Mesenchymal stem cell (in vitro differentiated cells and primary cell): ENCODE measurements around the gene CCNDBP1.
"Not testable (repeated sequence)": the region's sequence is repeated elsewhere in the genome, so short reads cannot be mapped to it uniquely, and the experiment has no call there.

ENCODE experiments used
- DNase-seq: peaks from one replicate; pipeline ENCODE4 v3.0.0-alpha.2; 2013
- H2AFZ ChIP-seq: one replicate; pipeline ENCODE4 v1.6.1; 2013; ENCODE audit warnings: low read depth, mild to moderate bottlenecking, control low read depth, inconsistent platforms, low read length, moderate library complexity
- H2AK5ac ChIP-seq: 2 replicates; pipeline ENCODE4 v1.6.1; 2013; ENCODE audit warnings: low read length, moderate library complexity, mild to moderate bottlenecking, inconsistent platforms; ENCODE audit not compliant: severe bottlenecking
- H2BK120ac ChIP-seq: one replicate; pipeline ENCODE4 v1.6.1; 2013; ENCODE audit warnings: low read depth, mild to moderate bottlenecking, inconsistent platforms, low read length, moderate library complexity
- H2BK12ac ChIP-seq, 2 experiments: one replicate each; pipeline ENCODE4 v1.6.1; 2013; ENCODE audit warnings: inconsistent platforms in 2 of 2, low read length in 2 of 2, mild to moderate bottlenecking in 2 of 2, moderate library complexity in 2 of 2, control low read depth in 1 of 2
- H2BK15ac ChIP-seq: one replicate; pipeline ENCODE4 v1.6.1; 2013; ENCODE audit warnings: mild to moderate bottlenecking, low read depth, inconsistent platforms; ENCODE audit not compliant: poor library complexity, severe bottlenecking
- H2BK5ac ChIP-seq: 2 replicates; pipeline ENCODE4 v1.6.1; 2013; ENCODE audit warnings: low read depth, mild to moderate bottlenecking, low read length, control low read depth, inconsistent platforms; ENCODE audit not compliant: poor library complexity, severe bottlenecking
- H3K14ac ChIP-seq, 2 experiments: one replicate each; pipeline ENCODE4 v1.6.1; 2013; ENCODE audit warnings: inconsistent platforms in 2 of 2, low read length in 2 of 2, control low read depth in 1 of 2, mild to moderate bottlenecking in 1 of 2, moderate library complexity in 1 of 2
- H3K18ac ChIP-seq, 2 experiments: one replicate each; pipeline ENCODE4 v1.6.1; 2013; ENCODE audit warnings: inconsistent platforms in 2 of 2, low read length in 2 of 2, control low read depth in 1 of 2, low read depth in 1 of 2, mild to moderate bottlenecking in 1 of 2
- H3K23ac ChIP-seq, 2 experiments: one replicate each; pipeline ENCODE4 v1.6.1; 2013; ENCODE audit warnings: inconsistent platforms in 2 of 2, low read length in 2 of 2, mild to moderate bottlenecking in 2 of 2, moderate library complexity in 2 of 2, control low read depth in 1 of 2
- H3K27ac ChIP-seq: 2 replicates; pipeline ENCODE4 v1.5.1; 2013; ENCODE audit warnings: mild to moderate bottlenecking, moderate library complexity, low read length, control low read depth, inconsistent platforms; ENCODE audit not compliant: poor library complexity, severe bottlenecking
- H3K27me3 ChIP-seq, 2 experiments: 2 replicates each; pipeline versions ENCODE4 v1.6.1 to v1.7.0; 2013; ENCODE audit warnings: low read length in 2 of 2, mild to moderate bottlenecking in 2 of 2, moderate library complexity in 2 of 2, control low read depth in 1 of 2, inconsistent platforms in 1 of 2; ENCODE audit not compliant: control insufficient read depth in 1 of 2, insufficient read depth in 1 of 2
- H3K36me3 ChIP-seq, 2 experiments: 2 replicates each; pipeline versions ENCODE4 v1.6.1 to v1.7.0; 2013; ENCODE audit warnings: low read length in 2 of 2, control low read depth in 1 of 2, inconsistent platforms in 1 of 2, low read depth in 1 of 2, mild to moderate bottlenecking in 1 of 2; ENCODE audit not compliant: insufficient read depth in 2 of 2, control insufficient read depth in 1 of 2
- H3K4ac ChIP-seq, 2 experiments: one replicate each; pipeline ENCODE4 v1.6.1; 2013; ENCODE audit warnings: inconsistent platforms in 2 of 2, low read length in 2 of 2, mild to moderate bottlenecking in 2 of 2, moderate library complexity in 2 of 2, control low read depth in 1 of 2, low read depth in 1 of 2
- H3K4me1 ChIP-seq: 2 replicates; pipeline ENCODE4 v1.6.1; 2013; ENCODE audit warnings: low read depth, low read length, control low read depth; ENCODE audit not compliant: control insufficient read depth, insufficient read depth
- H3K4me2 ChIP-seq: 2 replicates; pipeline ENCODE4 v1.6.1; 2013; ENCODE audit warnings: low read length, mild to moderate bottlenecking, inconsistent platforms; ENCODE audit not compliant: poor library complexity, severe bottlenecking
- H3K4me3 ChIP-seq, 2 experiments: 2 replicates each; pipeline versions ENCODE4 v1.5.1 to v1.7.0; 2013; ENCODE audit warnings: low read length in 2 of 2, mild to moderate bottlenecking in 2 of 2, control low read depth in 1 of 2, low read depth in 1 of 2; ENCODE audit not compliant: insufficient read depth in 1 of 2
- H3K79me1 ChIP-seq: replicated peaks from 2 replicates; pipeline ENCODE4 v1.6.1; 2013; ENCODE audit warnings: mild to moderate bottlenecking, control low read depth, low read length, inconsistent platforms; ENCODE audit not compliant: poor library complexity, severe bottlenecking
- H3K9ac ChIP-seq: 2 replicates; pipeline ENCODE4 v1.7.0; 2013; ENCODE audit warnings: mild to moderate bottlenecking, low read length, moderate library complexity
- H3K9me3 ChIP-seq: 2 replicates; pipeline ENCODE4 v1.7.0; 2013; ENCODE audit warnings: mild to moderate bottlenecking, low read length; ENCODE audit not compliant: control insufficient read depth
- H4K8ac ChIP-seq: one replicate; pipeline ENCODE4 v1.6.1; 2013; ENCODE audit warnings: inconsistent platforms, mild to moderate bottlenecking, low read length, moderate library complexity
- H4K91ac ChIP-seq: one replicate; pipeline ENCODE4 v1.6.1; 2013; ENCODE audit warnings: mild to moderate bottlenecking, low read length, inconsistent platforms
- WGBS: methylation state at CpG from one replicate; pipeline ENCODE4 v1.1.7; 2013; ENCODE audit warnings: mixed read lengths; 5-methylcytosine and 5-hydroxymethylcytosine counted together

CCNDBP1 gene

GRCh38 chr15:43193710-43194109, 8.5 kb downstream of the CCNDBP1 start:
- H2AK5ac ChIP-seq: no peak overlapping the region
- no peak overlapping the region for H4K8ac ChIP-seq
- no peak overlapping the region for H3K23ac ChIP-seq
- WGBS: no CpG with 5 or more reads among the region's 2 CpGs
- no peak overlapping the region for H2AFZ ChIP-seq
- no peak overlapping the region for H4K91ac ChIP-seq
- no peak overlapping the region for H3K14ac ChIP-seq
- peaks cover 19 to 84% of the 10 kb centered on the region in 2 experiments for H3K36me3 ChIP-seq
- H3K9ac ChIP-seq: no peak overlapping the region
- H3K4me1 ChIP-seq: no peaks in the 10 kb centered on the region
- H2BK120ac ChIP-seq: no peak overlapping the region
- no peaks in the 10 kb centered on the region for H3K27me3 ChIP-seq
- H3K9me3 ChIP-seq: no peaks in the 10 kb centered on the region
- H3K4me3 ChIP-seq: no peak overlapping the region
- H3K4ac ChIP-seq: no peak overlapping the region
- H2BK15ac ChIP-seq: no peak overlapping the region
- no peak overlapping the region for H2BK5ac ChIP-seq
- DNase-seq: no peak
- no peaks in the 10 kb centered on the region for H3K79me1 ChIP-seq
- no peak overlapping the region for H2BK12ac ChIP-seq
- no peak overlapping the region for H3K27ac ChIP-seq
- no peak overlapping the region for H3K18ac ChIP-seq
- H3K4me2 ChIP-seq: no peak overlapping the region

GRCh38 chr15:43194795-43195194, 9.6 kb downstream of the CCNDBP1 start:
- no peak overlapping the region for H3K4me2 ChIP-seq
- WGBS: 100% methylated on average over 1 of the region's 2 CpGs

GRCh38 chr15:43196760-43197548, 11.8 kb downstream of the CCNDBP1 start:
- H2BK120ac ChIP-seq: no peak overlapping the region
- no peak overlapping the region for H3K18ac ChIP-seq
- no peaks in the 10 kb centered on the region for H3K79me1 ChIP-seq
- H3K23ac ChIP-seq: no peak overlapping the region
- H3K27ac ChIP-seq: no peak overlapping the region
- no peaks in the 10 kb centered on the region for H3K9me3 ChIP-seq
- no peaks in the 10 kb centered on the region for H3K4me1 ChIP-seq
- H4K91ac ChIP-seq: no peak overlapping the region
- H3K4me2 ChIP-seq: no peak overlapping the region
- no peak overlapping the region for H2AFZ ChIP-seq
- H2BK5ac ChIP-seq: no peak overlapping the region
- H3K4me3 ChIP-seq: no peak overlapping the region
- no peak for DNase-seq
- H3K27me3 ChIP-seq: no peaks in the 10 kb centered on the region
- peaks cover 17 to 54% of the 10 kb centered on the region in 2 experiments for H3K36me3 ChIP-seq
- no peak overlapping the region for H4K8ac ChIP-seq
- WGBS: 93% methylated on average over 10 of the region's 10 CpGs
- no peak overlapping the region for H3K4ac ChIP-seq
- H2BK15ac ChIP-seq: no peak overlapping the region
- no peak overlapping the region for H2AK5ac ChIP-seq
- H3K9ac ChIP-seq: no peak overlapping the region
- no peak overlapping the region for H2BK12ac ChIP-seq
- no peak overlapping the region for H3K14ac ChIP-seq

More at GRCh38 chr15:43194795-43195194, 9.6 kb downstream of the CCNDBP1 start:
- Histone ChIP-seq H4K91ac (no peak overlapping the region), H3K9me3 (no peaks in the 10 kb centered on the region), H2BK120ac (no peak overlapping the region), H2BK15ac (no peak overlapping the region), H3K18ac (no peak overlapping the region), H3K36me3 (peaks cover 23 to 76% of the 10 kb centered on the region in 2 experiments), H2BK12ac (no peak overlapping the region), H3K4me3 (no peak overlapping the region), H2AFZ (no peak overlapping the region), H3K27ac (no peak overlapping the region), H4K8ac (no peak overlapping the region), H3K9ac (no peak overlapping the region), H3K23ac (no peak overlapping the region), H3K14ac (no peak overlapping the region), H3K4me1 (no peaks in the 10 kb centered on the region), H3K4ac (no peak overlapping the region), H2BK5ac (no peak overlapping the region), H2AK5ac (no peak overlapping the region), H3K79me1 (no peaks in the 10 kb centered on the region), H3K27me3 (no peaks in the 10 kb centered on the region)
- DNase-seq: no peak

GRCh38 chr15:43197773-43198172, 12.6 kb downstream of the CCNDBP1 start:
- H3K4ac ChIP-seq: not testable (repeated sequence)

More at GRCh38 chr15:43197773-43198172, 12.6 kb downstream of the CCNDBP1 start:
- not testable (repeated sequence) for H3K27ac ChIP-seq, H4K91ac ChIP-seq, H3K18ac ChIP-seq, H2BK5ac ChIP-seq, H3K79me1 ChIP-seq, H4K8ac ChIP-seq, H3K4me3 ChIP-seq, H3K23ac ChIP-seq, H2AFZ ChIP-seq, H3K27me3 ChIP-seq, H3K9me3 ChIP-seq, H2BK15ac ChIP-seq, H3K14ac ChIP-seq, H2BK120ac ChIP-seq, H3K4me2 ChIP-seq, H2AK5ac ChIP-seq, H2BK12ac ChIP-seq, DNase-seq, H3K4me1 ChIP-seq, H3K9ac ChIP-seq
- peaks cover 17 to 46% of the 10 kb centered on the region in 2 experiments for H3K36me3 ChIP-seq
- 76% methylated on average over 3 of the region's 3 CpGs for WGBS
